ENCODE data around the gene COG3. TPM values are rescaled to one million over a fixed set of nuclear protein-coding genes. Genes with fewer than 3 reads are reported as not detected.

Gene COG3
- 10.4 to 17.1 TPM (median 12.9 TPM) in 5 replicates for total RNA-seq (2022; extraction: Qiagen RNA extraction)

DNA sequence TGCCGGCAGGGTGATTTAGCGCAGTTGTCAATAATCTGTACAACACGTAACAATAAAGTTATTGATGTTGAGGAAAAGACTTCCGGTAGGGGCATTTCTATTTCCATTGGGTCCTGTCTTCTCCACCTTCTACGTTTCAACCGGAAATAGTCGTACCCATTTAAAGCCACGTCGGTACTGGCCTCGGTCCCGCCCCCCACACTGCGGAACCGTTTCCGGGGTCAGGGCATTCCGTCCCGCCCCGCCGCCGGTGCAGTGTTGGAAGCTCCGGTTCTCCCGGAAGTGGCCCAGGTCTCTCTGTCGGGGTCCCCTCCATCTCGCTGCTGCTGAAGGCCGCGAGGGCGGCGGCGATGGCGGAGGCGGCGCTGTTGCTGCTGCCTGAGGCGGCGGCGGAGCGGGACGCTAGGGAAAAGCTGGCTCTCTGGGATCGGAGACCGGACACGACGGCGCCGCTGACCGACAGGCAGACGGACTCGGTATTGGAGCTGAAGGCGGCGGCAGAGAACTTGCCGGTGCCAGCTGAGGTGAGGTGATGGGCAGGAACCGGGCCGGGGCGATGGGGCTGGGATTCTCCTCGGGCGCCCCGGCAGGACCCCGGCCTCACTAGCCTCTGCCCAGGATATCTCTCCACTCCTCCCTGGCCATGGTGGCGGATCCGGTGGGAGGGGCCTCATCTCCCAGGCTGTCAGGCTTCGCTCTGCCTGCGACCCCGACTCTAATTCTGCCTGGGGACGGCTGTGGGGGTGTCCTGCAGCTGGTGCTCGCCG, at the start of gene COG3:
Gene COG3 (plus strand): TSS at position 253 of the 767 bp plus-strand sequence. CDS start 98 bp downstream, at position 351.

DNA sequence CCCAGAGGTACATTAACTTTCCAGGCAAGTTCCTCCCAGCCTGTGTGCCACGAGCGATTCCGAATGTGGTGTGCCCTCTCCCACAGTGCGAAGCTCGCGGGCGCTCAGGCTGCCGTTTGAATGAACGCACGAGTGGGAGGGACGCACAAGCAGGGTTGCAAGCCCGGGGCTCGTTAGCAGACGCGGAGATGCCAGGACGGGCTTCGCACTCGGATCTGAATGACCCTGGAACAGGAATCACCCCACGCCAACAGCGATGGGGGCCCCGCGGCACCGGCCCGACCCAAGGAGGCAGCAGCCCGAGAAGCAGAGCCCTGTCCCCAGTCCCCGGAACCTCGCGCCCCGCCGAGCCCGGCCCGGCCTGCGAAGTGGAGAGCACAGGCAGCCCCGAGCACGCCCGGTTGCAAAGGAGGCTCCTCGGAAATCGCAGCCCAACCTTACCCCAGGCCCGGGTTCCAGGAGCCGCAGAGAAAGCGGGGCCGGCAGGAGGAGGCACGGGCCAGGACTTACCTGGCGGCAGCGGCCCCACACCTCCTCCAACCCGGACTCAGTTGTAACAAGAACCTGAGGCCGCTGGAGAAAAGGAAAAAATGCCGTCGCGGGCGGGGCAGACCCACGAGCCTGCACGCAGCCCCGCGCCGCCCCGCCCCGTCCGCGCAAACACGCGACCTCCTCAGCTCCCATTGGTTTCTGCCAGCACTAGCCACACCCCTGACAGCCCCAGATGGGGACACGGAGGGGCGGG, 46.8 kb upstream of the COG3 start, which contains the start of gene SLC25A30:
Gene SLC25A30 (minus strand): TSS at position 584 of the 745 bp plus-strand sequence. CDS start 6,948 bp downstream, outside the sequence.

Other genes starting within 250 kb of the COG3 start
- 1,881 to 2,356 TPM (median 2,290 TPM) in 5 replicates for gene TPT1, start 123.8 kb upstream of the COG3 start, total RNA-seq (2022; extraction: Qiagen RNA extraction)
- 7.0 to 9.4 TPM (median 8.9 TPM) in 5 replicates for gene SLC25A30, start 46.6 kb upstream of the COG3 start, total RNA-seq (2022; extraction: Qiagen RNA extraction)
- not detected in 5 replicates for gene ERICH6B, start 150.8 kb downstream of the COG3 start, total RNA-seq (2022; extraction: Qiagen RNA extraction)
- gene CBY2, start 237.4 kb downstream of the COG3 start, total RNA-seq (2022; extraction: Qiagen RNA extraction) = 0.14 TPM in 1 of 5 replicates, not detected in the others

All from A549 treated with dexamethasone at 1 μM for 4 hours (cell line).